ENCODE measurements around the gene RIPK4. TPM values are rescaled to one million over a fixed set of nuclear protein-coding genes. Genes with fewer than 3 reads are reported as not detected.

Gene RIPK4
- total and polyA plus RNA-seq, 2 of the 13 experiments (the other 11 are each of a cell fraction or from before 2014, with no cell fraction given): 3.1 to 4.9 TPM

DNA sequence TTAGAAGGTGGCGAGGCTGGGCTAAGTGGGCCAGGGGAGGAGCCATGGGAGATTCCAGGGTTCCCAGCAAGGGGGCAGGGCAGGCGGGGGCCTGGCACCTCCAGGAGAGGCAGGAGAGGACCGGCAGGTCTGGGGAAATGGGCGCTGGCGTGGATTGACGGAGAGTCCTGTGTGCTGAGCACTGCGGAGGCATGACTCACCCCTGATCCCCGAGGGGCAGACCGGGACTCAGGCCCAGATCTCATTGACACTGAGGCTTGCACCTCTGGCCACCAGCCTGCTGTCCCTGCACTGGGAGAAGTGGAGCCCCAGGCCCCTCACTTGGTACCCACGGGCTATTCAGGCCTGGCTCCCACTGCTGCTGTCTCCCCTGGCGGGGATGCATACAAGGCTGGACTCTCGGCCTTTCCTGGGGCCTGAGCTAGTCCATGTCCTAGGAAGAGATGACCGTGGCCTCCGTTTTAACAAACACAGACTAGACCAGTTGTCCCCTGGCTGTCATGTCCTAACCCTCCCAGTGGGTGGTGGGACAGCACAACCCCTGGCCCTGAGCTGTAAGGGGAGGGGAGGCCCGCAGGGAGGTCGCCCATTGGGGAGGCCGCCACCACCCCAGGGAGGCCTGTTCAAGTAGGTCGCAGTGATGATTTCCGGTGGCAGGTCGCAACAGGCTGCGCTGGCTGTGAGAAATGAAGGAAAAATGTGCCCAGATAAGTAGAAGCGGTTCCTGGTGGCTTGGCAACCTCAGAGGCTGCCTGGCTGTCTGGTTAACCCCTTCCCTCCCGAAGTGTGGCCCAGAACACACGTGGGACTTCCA lies 39.7 kb downstream of the RIPK4 start:
- H3K4me1 ChIP-seq (ENCODE audit: insufficient read depth, low read length): peaks cover 44% of the 10 kb centered on the region
- no peaks in the 10 kb centered on the region for H4K20me1 ChIP-seq (ENCODE audit: insufficient read depth, low read length)
- WGBS (ENCODE audit: low lambda C conversion rate): 2% methylated on average over 18 of the region's 24 CpGs
- H3K9ac ChIP-seq (ENCODE audit: insufficient read depth, low read depth, low read length): peak overlapping the region; percentile 57
- H3K4me2 ChIP-seq (ENCODE audit: low read depth, low read length): peak overlapping the region; percentile 94
- H3K27ac ChIP-seq (ENCODE audit: extremely low read length, insufficient read depth, low read length): no peak overlapping the region
- H3K27me3 ChIP-seq (ENCODE audit: control insufficient read depth in 1 of 2, insufficient read depth in 2 of 2, low read length in 2 of 2): peaks cover 2 to 10% of the 10 kb centered on the region in 2 experiments; a peak in 2 of 5 replicates
- no TSS peak for BruUV-seq (replicated peaks)
- FAIRE-seq: no peak
- DNase-seq (ENCODE audit: low spot score): peak; percentile 48
- ATAC-seq: peak; percentile 86
- ChIA-PET CTCF (ENCODE audit: low intra/inter-chr PET ratio, low total read pairs) (interaction anchor here (1.0 kb wide), 1 partner anchor 51 kb away, joined by 3 read pairs; no protein-coding TSS in a partner anchor), POLR2A (interaction anchor here (0.8 to 3.3 kb wide), 6 partner anchors 12 to 38 kb away, joined by 3 to 31 read pairs (median 5); no protein-coding TSS in a partner anchor)
- in situ Hi-C loops (cut with HindIII; ENCODE audit: extremely low pct_ligation_motif_present, low pct_unique_long_range_greater_than_20kb) (no loop called here), intact Hi-C loops (cut with micrococcal nuclease; ENCODE audit: unreplicated experiment) (loop anchor here (2.0 kb wide), 1 partner anchor 42 kb away; no protein-coding TSS in a partner anchor)
- no peaks in the 10 kb centered on the region for H3K79me2 ChIP-seq (ENCODE audit: insufficient read depth, low read length)
- peak overlapping the region; percentile 28 to 67 (median 41); a peak in 5 of 6 replicates for H3K4me3 ChIP-seq (replicated peaks in 1 of 3; ENCODE audit: insufficient read depth in 1 of 3, low read depth in 2 of 3, low read length in 3 of 3)
- no peaks in the 10 kb centered on the region for H3K36me3 ChIP-seq (replicated peaks in 1 of 2; ENCODE audit: control insufficient read depth in 1 of 2, insufficient read depth in 2 of 2, low read length in 2 of 2)
- peak overlapping the region; percentile 49 for H2AFZ ChIP-seq (ENCODE audit: low read length)
- H3K9me3 ChIP-seq (ENCODE audit: low read length): no peaks in the 10 kb centered on the region
- TF ChIP-seq ZNF781 (CRISPR knock-in tag; IDR thresholded peaks at IDR 0.05; ENCODE audit: borderline replicate concordance, not compliant biosample characterization) (no peak), SSRP1 (CRISPR knock-in tag; IDR thresholded peaks at IDR 0.05) (no peak), RAD51 (IDR thresholded peaks at IDR 0.05; ENCODE audit: borderline replicate concordance) (no peak), ZNF292 (CRISPR knock-in tag; IDR thresholded peaks at IDR 0.05; ENCODE audit: borderline replicate concordance, low read depth) (0 out of 2 replicates have a peak, but pooled peaks have one; percentile 41), BCL6 (CRISPR knock-in tag; IDR thresholded peaks at IDR 0.05) (0 out of 2 replicates have a peak, but pooled peaks have one; percentile 23), CBX2 (IDR thresholded peaks at IDR 0.05; ENCODE audit: low read depth, low read length) (no peak), CBX2 (CRISPR knock-in tag; IDR thresholded peaks at IDR 0.05; ENCODE audit: low read depth) (no peak), ZNF570 (CRISPR knock-in tag; IDR thresholded peaks at IDR 0.05; ENCODE audit: borderline replicate concordance) (no peak), ZMYM2 (CRISPR knock-in tag; IDR thresholded peaks at IDR 0.05) (0 out of 2 replicates have a peak, but pooled peaks have one; percentile 23), ZFP36 (IDR thresholded peaks at IDR 0.05; ENCODE audit: borderline replicate concordance, low read depth, low read length, partially characterized antibody) (no peak), SALL1 (CRISPR knock-in tag; IDR thresholded peaks at IDR 0.05) (peak; percentile 43), ZNF619 (CRISPR knock-in tag; IDR thresholded peaks at IDR 0.05) (no peak), ZNF24 (IDR thresholded peaks at IDR 0.05) (no peak), RBM39 (IDR thresholded peaks at IDR 0.05; ENCODE audit: low read depth, low read length, poor library complexity, severe bottlenecking) (peak; percentile 62), ZSCAN9 (CRISPR knock-in tag; IDR thresholded peaks at IDR 0.05; ENCODE audit: borderline replicate concordance) (peak; percentile 16; the same call in 1 of the 2 replicates), ZNF775 (CRISPR knock-in tag; IDR thresholded peaks at IDR 0.05; ENCODE audit: borderline replicate concordance) (no peak), SMAD3 (CRISPR knock-in tag; IDR thresholded peaks at IDR 0.05) (0 out of 2 replicates have a peak, but pooled peaks have one; percentile 27), HDAC1 (CRISPR knock-in tag; IDR thresholded peaks at IDR 0.05) (peak; percentile 52; the same call in 1 of the 2 replicates)
- TF ChIP-seq, protein P1, sequence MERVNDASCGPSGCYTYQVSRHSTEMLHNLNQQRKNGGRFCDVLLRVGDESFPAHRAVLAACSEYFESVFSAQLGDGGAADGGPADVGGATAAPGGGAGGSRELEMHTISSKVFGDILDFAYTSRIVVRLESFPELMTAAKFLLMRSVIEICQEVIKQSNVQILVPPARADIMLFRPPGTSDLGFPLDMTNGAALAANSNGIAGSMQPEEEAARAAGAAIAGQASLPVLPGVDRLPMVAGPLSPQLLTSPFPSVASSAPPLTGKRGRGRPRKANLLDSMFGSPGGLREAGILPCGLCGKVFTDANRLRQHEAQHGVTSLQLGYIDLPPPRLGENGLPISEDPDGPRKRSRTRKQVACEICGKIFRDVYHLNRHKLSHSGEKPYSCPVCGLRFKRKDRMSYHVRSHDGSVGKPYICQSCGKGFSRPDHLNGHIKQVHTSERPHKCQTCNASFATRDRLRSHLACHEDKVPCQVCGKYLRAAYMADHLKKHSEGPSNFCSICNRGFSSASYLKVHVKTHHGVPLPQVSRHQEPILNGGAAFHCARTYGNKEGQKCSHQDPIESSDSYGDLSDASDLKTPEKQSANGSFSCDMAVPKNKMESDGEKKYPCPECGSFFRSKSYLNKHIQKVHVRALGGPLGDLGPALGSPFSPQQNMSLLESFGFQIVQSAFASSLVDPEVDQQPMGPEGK (CRISPR knock-in tag; IDR thresholded peaks at IDR 0.05): peak; percentile 45
- TF ChIP-seq, protein P2, sequence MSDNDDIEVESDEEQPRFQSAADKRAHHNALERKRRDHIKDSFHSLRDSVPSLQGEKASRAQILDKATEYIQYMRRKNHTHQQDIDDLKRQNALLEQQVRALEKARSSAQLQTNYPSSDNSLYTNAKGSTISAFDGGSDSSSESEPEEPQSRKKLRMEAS (IDR thresholded peaks at IDR 0.05): 0 out of 2 replicates have a peak, but pooled peaks have one; percentile 5
- TF ChIP-seq, protein P3, sequence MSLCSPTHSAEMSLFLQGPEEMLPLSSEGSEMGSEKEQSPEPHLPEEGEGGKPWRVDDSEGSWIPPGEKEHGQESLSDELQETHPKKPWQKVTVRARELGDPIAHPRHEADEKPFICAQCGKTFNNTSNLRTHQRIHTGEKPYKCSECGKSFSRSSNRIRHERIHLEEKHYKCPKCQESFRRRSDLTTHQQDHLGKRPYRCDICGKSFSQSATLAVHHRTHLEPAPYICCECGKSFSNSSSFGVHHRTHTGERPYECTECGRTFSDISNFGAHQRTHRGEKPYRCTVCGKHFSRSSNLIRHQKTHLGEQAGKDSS (CRISPR knock-in tag; IDR thresholded peaks at IDR 0.05; ENCODE audit: borderline replicate concordance, low read depth): 0 out of 2 replicates have a peak, but pooled peaks have one; percentile 30
